Activated gamma-delta T cell treated with Interleukin-2 at 50 U/mL for 16 hours (primary cell): ENCODE data around the gene PIGBOS1.
A peak's percentile ranks its signal among the peaks of the same experiment; 100 is the strongest.
"Not testable (repeated sequence)": the region's sequence is repeated elsewhere in the genome, so short reads cannot be mapped to it uniquely, and the experiment has no call there.

ENCODE experiments used
- DNase-seq: peaks from one replicate; pipeline ENCODE4 v3.0.0-alpha.2; 2020

Gene PIGBOS1, protein sequence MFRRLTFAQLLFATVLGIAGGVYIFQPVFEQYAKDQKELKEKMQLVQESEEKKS

DNA sequence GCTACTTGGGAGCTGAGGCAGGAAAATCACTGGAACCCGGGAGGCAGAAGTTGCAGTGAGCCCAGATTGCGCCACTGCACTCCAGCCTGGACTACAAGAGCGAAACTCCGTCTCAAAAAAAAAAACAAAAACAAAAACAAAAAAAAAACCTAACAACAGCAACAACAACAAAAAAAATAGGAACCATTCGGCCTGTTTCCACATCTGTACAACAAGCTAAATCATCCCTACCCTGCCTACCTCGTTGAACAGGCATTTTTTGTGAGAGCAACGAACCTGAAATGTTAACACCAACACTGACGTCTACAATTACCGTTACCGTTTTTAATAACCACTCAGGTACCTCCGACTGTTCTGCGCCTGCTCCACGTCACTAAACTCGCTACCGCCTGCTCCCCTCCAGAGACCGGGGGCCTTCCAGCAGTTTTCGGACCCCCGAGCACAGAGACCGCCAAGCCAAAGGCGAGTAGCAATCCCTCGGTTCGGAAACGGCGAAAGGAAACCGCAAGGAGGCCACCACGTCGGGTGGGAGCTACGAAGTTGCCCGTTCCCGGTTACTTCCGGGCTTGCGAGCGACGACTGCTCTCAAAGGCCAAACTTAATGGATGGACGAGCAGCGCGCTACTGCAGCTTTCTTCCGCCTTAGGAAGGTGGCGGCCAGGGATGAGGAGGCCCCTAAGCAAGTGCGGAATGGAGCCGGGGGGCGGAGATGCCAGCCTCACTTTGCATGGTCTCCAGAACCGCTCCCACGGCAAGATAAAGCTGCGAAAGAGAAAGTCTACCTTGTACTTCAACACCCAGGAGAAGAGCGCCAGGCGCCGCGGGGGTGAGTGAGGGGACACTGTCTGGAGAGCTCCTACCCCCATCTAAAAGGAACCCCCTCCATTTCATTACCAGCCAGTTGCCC is at the start of gene PIGBOS1, which contains the start of gene PIGB:
Gene PIGBOS1 (minus strand): TSS at position 536 of the 907 bp plus-strand sequence. CDS start 1,331 bp downstream, outside the sequence.
Gene PIGB (plus strand): TSS at position 635 of the 907 bp plus-strand sequence. CDS start 29 bp downstream, at position 664.
- peak; percentile 69 for DNase-seq

DNA sequence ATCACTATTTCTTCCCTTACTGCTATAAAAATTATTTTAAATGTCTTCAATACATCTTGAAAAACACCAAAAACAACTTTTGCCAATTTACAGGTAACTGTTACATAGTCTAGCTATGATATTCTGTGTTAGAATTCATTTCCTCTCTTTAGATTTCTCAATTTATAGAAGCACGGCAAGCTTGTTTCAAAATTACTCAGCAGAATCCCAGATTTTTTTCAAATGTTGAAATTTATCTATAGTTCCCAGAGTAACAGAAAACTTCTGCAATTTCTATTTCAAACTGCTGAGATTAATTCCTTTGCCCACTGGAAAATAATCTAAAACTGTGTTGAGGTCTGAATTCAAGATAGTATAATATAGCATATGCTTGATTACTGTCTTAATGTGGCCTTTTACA is 48.1 kb upstream of the PIGBOS1 start:
- DNase-seq, result no peak

DNA sequence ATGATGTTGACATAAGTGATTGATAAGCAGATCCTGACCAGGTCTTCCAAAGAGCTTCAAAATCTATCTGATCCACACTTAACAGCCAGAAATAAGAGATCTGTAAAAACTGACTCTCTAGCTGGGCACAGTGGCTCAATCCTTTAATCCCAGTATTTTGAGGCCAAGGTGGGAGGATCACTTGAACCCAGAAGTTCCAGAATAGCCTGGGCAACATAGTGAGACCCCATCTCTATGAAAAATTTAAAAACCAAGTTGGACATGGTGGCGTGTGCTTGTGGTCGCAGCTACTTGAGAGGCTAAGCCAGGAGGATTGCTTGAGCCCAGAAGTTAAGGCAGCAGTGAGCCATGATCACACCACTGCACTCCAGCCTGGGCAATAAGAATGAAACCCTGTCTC is 43.7 kb upstream of the PIGBOS1 start:
- no peak for DNase-seq

DNA sequence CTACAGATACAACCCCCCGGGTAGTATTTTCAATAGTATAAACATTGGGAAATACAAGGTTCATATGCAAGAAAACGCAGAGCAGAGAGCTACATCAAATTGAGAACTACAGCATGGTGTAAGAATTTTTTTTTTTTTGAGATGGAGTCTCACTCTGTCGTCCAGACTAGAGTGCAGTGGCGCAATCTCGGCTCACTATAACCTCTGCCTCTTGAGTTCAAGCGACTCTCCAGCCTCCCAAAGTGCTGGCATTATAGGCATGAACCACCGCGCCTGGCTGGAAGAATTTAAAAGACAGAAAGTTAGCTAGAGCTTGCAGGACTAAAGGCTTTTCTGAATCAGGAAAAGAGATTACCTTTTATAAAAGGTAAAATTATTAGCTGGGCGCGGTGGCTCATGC is 42.1 kb upstream of the PIGBOS1 start:
- no peak for DNase-seq

DNA sequence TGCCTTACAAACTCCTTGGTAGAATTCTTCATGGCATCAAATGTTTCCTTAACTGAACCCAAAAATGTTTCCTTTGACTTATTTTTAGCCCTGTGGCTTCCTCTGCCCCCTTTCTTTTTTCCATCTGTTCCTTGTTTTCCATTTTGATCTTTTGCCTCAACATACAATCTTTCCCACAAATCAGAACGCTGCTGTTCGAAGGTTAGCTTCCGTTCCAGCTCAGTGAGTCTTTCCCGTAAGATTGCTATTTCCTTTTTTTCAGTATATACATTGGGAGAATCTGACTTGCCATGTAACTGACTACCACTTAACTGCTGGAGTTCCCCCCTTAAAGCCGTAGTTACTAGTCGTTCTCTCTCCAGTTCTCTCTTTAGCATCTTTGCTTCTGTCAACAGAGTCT is 41.3 kb upstream of the PIGBOS1 start:
- DNase-seq, result no peak

DNA sequence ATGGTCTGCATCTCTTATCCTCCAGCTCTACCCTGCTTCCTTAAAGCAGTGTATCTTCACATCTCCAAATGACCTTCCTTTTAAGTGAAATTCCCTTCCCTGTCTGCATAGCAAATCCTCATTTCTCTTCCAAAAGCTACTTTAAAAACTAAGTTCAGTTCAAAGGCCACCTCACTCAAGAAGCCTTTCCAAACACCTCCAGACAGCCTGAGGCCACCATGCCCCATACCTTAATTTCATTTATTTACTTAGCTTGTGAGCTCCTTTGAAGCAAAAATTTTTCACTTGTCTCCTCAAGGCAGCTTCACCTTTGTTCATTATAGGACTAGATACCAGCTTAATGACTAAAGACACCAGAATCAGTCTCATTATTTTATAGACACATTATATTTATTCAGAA is 39.5 kb upstream of the PIGBOS1 start:
- no peak for DNase-seq

DNA sequence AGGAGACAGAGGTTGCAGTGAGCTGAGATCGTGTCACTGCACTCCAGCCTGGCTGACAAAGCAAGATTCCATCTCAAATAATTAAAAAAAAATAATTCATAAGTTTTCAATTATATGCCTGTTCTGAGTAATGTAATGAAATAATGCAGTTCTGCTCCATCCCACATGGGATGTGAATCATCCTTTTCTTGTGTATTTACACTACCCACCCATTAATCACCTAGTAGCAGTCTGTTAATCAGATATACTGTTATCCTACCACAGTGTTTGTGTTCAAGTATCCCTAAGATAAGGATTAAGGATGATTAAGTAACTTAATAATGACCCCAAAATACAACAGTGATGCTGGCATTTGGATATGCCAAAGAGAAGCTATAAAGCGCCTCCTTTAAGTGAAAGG is 38.9 kb upstream of the PIGBOS1 start:
- DNase-seq, result no peak

DNA sequence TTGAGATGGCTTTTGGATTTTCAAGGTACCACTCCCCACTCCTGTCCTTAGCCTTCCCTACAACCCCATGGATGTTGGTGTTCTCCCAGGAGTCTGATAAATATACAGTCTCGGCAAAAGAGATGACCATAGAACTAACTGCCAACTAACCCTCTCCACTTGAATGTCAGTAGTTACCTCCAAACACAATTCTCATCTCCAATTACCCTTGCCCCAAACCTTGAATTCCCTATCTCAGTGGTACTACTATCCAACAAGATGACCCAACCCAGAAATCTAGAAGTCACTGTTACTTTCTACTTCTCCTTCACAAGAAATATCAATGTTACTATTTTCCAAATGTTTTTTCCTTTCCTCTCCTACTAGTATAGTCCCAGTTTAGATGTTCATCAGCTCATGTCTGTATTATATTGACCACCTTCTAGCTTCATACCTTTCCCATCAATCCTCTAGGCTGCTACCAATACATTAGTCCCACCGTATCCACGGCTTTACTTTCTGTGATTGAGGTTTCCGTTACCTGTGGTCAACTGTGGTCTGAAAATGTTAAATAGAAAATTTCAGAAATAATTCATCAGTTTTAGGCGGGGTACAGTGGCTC is 38.2 kb upstream of the PIGBOS1 start:
- no peak for DNase-seq

DNA sequence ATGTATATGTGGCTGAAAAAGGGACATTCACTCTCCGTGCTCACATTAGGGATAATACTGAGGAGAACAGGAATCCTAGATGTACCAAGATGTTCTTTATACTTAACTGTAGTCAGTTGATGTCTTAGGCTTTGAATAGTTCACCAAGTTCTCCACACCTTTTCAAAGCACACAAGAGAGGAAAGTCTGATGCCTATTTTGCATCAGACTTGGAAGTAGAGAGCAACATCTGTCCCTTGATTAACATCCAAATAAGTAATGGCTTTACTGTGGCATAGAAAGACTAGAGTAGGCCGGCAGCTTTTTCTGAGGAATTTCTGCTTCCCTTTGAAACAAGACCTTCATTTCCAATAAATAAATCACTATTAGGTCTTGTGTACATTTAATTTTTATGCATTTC is 34.1 kb upstream of the PIGBOS1 start:
- no peak for DNase-seq

DNA sequence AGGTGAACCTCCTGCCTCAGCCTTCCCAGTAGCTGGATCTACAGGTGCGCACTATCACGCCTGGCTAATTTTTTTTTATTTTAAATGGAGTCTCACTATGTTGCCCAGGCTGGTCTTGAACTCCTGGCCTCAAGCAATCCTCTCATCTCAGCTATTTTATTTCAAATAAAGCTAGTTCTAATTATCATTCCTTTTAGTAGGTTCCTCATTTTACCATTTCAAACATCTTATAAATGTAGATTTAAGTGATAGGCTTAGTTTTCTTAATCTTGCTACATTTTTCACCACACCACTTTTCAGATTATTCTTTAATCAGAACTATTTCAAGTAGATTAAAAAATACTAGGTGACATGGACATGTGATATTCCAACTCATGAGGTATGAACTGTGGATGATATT is 30.4 kb upstream of the PIGBOS1 start:
- DNase-seq, result no peak

DNA sequence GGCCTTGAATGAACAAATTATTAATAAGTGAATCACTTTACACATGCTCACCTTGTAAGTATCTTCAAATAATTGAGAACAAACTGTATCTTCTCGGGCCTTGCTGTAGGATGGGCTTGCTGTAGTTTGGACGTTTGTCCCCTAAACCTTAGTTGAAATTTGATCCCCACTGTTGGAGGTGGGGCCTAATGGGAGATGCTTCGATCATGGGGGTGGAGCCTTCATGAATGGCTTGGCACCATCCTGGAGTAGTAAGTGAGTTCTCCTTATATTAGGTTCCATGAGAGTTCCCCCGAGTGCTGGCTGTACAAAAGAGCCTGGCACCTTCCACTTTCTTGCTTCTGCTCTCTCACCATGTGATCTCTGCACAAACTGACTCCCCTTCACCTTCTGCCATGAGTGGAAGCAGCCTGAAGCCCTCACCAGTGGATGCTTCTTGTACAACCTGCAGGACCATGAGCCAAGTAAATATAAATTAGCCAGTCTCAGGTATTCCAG is 29.4 kb upstream of the PIGBOS1 start:
- no peak for DNase-seq

DNA sequence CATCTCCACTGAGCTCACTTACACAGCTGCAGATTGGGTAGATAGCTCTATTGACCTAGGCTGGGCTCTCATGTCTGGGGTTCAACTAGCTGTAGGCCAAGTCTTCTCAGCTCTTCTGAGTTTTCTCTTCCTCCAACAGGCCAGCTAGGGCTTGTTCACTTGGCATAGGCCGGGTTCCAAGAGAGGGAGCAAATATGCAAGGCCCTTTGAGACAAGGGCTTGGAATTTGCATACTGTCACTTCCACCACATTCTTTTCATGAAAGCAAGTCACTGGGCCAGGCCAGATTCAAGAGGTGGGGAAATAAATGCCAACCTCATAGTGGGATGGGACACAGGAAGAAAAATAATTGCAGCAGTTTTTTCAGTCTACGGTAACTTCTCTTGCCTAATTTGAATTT is 25.3 kb upstream of the PIGBOS1 start:
- no peak for DNase-seq

DNA sequence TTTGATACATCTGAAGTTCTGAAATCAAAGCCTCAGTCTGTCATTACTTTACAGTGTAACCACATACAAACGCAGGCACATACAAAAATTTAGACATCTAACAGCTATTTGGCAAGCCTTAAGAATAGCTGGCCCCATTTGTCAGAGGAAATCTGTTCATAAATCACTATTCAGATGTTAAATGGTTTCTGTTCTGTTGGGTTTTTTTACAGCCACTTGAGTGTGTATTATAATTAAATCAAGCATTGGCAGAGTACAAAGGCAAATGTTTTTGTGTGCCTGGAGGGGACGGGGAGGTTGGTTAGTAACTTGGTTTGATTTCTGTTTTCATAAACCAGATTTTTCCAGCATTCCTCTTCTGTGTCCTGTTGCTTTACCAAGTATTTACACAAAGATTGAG is 24.2 kb upstream of the PIGBOS1 start:
- no peak for DNase-seq

DNA sequence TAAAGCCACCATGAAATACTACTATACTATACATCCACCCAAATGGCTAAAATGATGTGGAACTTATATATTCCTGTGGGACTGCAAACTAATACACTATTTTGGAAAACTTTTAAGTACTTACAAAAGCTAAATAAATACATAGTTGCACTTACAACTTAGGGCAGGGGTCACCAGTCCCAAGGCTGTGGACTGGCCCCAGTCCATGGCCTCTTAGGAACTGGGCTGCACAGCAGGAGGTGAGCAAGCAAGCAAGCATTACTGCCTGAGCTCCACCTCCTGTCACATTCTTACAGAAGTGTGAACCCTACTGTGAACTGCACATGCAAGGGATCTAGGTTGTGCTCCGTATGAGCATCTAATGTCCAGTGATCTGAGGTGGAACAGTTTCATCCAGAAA is 18.2 kb upstream of the PIGBOS1 start:
- DNase-seq, result no peak

DNA sequence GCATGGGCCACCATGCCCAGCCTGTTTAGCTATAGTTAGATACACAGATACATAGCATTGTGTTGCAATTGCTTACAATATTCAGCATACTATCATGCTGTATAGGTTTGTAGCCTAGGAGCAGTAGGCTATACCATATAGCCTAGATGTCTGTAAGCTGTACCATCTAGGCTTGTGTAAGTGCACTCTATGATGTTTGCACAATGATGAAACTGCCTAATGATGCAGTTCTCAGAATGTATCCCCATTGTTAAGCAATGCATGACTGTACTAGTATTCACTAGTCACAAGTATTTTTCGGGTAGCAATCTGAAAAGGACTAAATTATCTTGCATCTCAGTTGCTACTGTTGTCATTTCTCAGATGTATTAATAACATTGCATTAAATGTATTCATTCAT is 16.1 kb upstream of the PIGBOS1 start:
- DNase-seq, result no peak

DNA sequence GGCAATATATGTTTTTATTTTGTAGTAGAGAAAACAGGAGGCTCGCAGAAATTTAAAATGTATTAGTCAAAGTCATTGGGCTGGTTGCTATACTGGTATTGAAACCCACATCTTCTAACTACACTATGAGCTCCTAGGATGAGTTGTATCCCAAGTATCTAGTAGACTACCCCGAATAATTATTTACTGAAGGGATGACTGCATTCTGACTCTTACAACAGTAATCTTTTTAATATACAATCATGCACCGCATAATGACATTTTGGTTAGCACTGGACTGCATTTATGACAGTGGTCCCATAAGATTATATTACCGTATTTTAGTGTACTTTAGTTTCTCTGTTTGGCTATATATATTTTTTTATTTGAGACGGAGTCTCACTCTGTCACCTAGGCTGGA is 15.4 kb upstream of the PIGBOS1 start:
- no peak for DNase-seq

DNA sequence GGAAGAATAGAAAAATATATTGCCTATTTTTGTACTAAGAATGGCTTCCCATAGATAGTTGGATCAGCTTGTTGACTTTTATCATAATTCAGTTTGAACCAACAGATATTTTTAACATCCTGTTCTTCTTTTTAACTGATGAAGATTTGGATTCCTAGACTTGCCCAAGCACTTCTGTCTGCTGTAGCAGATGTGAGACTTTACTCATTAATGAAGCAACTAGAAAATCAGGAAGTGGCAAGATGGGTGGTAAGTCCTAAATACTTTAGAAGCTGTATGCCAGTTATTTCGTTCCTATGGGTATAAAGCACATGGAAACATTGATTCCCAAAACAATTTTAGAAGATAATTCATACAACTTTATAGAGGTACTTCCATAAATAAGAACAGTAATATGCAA is 8.5 kb upstream of the PIGBOS1 start:
- no peak for DNase-seq

DNA sequence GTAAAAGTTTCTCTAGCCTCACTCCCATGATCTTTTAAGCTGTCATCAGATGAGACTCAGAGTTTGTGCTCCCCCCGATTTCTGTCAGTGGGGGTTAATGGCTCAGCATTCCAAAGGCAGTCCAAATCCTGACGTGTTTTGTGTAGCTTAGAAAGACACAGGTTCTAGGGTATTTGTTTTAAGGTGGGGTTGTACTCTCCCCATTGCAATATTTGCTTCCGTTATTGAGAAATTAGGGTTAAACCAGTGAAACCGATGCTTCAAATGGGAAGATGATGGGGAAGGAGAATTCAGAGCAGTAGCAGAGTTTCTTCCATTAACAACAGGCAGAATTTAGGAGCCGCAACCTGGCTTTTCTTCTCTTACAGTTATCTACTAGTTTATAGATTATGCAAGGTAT is 3.5 kb upstream of the PIGBOS1 start:
- DNase-seq, result no peak

DNA sequence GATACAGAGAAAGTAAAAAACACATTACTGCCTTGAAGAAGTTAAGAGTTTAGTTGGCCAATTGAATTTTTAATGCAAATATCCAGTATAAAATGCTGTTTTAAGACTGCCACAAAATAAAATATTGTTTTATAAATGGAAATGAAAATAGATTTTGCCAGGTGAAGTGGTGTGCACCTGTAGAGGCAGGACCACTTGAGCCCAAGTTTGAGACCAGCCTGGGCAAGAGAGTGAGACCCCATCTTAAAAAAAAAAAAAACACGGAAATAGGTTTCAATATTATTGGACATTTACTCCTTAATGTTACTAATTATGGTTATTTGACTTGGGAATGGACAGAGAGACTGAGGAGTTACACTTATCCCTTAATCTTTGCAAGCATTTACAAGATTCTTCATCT is 2.0 kb upstream of the PIGBOS1 start:
- DNase-seq, result no peak

DNA sequence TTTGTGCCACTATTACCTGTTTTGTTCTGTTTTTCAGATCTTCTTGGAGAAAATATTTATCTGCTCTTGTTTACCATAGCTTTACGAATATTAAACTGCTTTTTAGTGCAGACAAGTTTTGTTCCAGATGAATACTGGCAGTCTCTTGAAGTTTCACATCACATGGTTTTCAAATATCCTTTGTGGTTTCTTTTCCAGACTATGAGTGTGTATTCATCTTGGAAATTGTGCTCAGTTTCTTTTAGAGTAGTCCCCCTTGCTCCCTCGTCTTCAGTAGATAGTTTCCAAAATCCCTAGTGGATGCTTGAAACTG is 1.3 kb upstream of the PIGBOS1 start:
- DNase-seq, result no peak

DNA sequence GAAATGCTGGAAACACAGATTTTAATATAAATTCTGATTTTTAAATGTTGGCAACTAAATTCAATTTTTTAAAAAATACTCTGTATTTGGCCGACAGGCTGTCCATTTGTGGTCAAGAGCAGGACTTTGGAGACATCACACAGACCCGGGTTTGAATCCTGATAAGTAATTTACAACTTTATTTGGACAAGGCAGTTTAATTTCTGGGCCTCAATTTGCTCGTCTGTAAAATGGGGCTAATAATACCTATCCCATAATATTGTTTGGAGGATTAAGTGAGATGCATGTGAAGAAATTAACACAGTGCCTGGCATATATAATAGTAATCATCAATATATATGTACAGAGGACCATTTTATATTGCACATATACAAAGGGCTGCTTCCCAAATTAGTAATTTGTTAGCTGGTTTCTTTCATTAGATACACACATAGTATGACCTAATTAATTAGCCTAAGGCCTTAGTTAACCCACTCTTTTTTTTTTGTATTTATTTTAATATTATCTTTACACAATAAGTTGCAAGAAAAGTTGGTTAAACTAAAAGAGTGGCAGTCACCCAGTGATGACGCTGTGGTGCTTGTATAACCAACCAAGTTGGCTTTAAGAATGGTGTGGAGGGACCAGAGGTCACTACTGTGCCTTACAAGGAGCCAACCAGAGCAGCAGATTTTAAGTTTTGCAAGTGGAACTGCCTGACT is 764 bp upstream of the PIGBOS1 start:
- DNase-seq, result no peak

DNA sequence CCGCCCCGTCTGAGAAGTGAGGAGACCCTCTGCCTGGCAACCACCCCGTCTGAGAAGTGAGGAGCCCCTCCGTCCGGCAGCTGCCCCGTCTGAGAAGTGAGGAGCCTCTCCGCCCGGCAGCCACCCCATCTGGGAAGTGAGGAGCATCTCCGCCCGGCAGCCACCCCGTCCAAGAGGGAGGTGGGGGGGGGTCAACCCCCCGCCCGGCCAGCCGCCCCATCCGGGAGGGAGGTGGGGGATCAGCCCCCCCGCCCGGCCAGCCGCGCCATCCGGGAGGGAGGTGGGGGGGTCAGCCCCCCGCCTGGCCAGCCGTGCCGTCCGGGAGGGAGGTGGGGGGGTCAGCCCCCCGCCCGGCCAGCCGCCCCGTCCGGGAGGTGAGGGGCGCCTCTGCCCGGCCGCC is 16.1 kb downstream of the PIGBOS1 start:
- not testable (repeated sequence) for DNase-seq

DNA sequence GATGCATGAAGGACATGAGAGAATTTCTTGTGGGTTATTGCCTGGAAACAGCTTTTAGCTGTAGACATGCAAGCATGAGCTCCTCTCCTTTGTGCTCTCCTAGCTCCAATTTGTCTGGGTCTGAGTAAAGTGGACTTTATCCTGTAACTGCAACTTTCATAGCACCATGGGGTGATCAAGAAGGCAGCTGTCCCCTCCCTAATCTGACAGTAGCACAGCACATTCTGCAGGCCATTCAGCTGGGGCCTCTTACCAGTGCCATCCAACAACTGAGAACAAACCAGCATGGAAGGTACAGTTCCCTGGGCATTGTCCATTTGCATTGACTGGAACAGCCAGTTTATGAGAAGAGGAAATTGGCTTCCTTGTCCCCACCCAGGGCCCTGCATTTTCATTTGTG is 21.6 kb downstream of the PIGBOS1 start:
- DNase-seq, result no peak
